K562 (cell line): Measurements from ENCODE around the gene RAB5B. TPM values are rescaled to one million over a fixed set of nuclear protein-coding genes. Genes with fewer than 3 reads are reported as not detected.

ENCODE experiments used
- CC2D1A ChIP-seq: fragments of 450-650 bp; IDR thresholded peaks from 2 replicates; pipeline ENCODE4 v1.6.1; 2017; ENCODE audit warnings: mild to moderate bottlenecking
- HOXB6 ChIP-seq: fragments of 250-450 bp; sonication (Bioruptor Pico); IDR thresholded peaks from 2 replicates; pipeline ENCODE4 v1.5.1; 2022; ENCODE audit warnings: mild to moderate bottlenecking, borderline replicate concordance
- MCM7 ChIP-seq, 2 experiments: fragments of 450-650 bp; IDR thresholded peaks; 2 replicates each; pipeline ENCODE4 v1.6.1; 2016 to 2018
- NR2C1 ChIP-seq, 2 experiments: fragments of 450-650 bp; IDR thresholded peaks; 2 replicates each; pipeline ENCODE4 v1.6.1; 2017; ENCODE audit warnings: mild to moderate bottlenecking in 2 of 2, antibody characterized with exemption in 1 of 2, inconsistent platforms in 1 of 2, missing compliant biosample characterization in 1 of 2, missing genetic modification characterization in 1 of 2
- RBM22 ChIP-seq: fragments of 200-400 bp; formaldehyde crosslinking; IDR thresholded peaks from 2 replicates; pipeline ENCODE4 v1.6.1; 2018; ENCODE audit warnings: low read length, low read depth; ENCODE audit not compliant: poor library complexity, severe bottlenecking
- RFX1 ChIP-seq: fragments of 450-650 bp; IDR thresholded peaks from 2 replicates; pipeline ENCODE4 v1.6.1; 2016; ENCODE audit warnings: mild to moderate bottlenecking, moderate library complexity
- SAFB2 ChIP-seq: fragments of 200-400 bp; formaldehyde crosslinking; IDR thresholded peaks from 2 replicates; pipeline ENCODE4 v1.6.1; 2018; ENCODE audit warnings: borderline replicate concordance, low read length, low read depth, moderate library complexity; ENCODE audit not compliant: severe bottlenecking
- XRCC4 ChIP-seq: IDR thresholded peaks from one replicate; pipeline ENCODE4 v1.6.1; 2011; ENCODE audit not compliant: insufficient read depth, insufficient read length; ENCODE audit errors: extremely low read depth
- ZNF23 ChIP-seq: fragments of 250-450 bp; sonication (Bioruptor Pico); IDR thresholded peaks from 2 replicates; pipeline ENCODE4 v1.4.0; 2020; ENCODE audit warnings: mild to moderate bottlenecking
- polyA plus RNA-seq, 8 experiments: library from polyadenylated mRNA; depleted of rRNA in 4 of 8; stranded (reverse) in 5 of 8; unstranded in 3 of 8; fragments of >200 nt; fragmentation: Nextera tagmentation in 2 of 8; fragmentation: Illumina TruSeq in 1 of 8; extraction: Ambion mirVana in 2 of 8; extraction: Trizol in 1 of 8; gene quantifications; 2 replicates each; pipeline versions ENCODE4 v1.2.1 to v1.2.3, GENCODE V29; 2011 to 2014; ENCODE audit warnings: inconsistent platforms in 1 of 8, missing spikeins in 1 of 8
- total RNA-seq, 7 experiments: library from RNA; depleted of rRNA in 6 of 7; stranded (reverse); fragments of >200 nt in 6 of 7; fragmentation: Illumina TruSeq in 2 of 7; extraction: Trizol in 2 of 7; gene quantifications; 2 replicates each; pipeline versions ENCODE4 v1.2.1 to v1.2.3, GENCODE V29; 2011 to 2021; ENCODE audit warnings: low replicate concordance in 1 of 7
- TF ChIP-seq, protein P1 (sequence below): fragments of 250-450 bp; sonication (Bioruptor Pico); IDR thresholded peaks from 2 replicates; pipeline ENCODE4 v1.8.0; 2022; ENCODE audit warnings: inconsistent platforms
- TF ChIP-seq, protein P2 (sequence below), 2 experiments: fragments of 200-800 bp in 1 of 2; sonication (Bioruptor generic) in 1 of 2; sonication (generic) in 1 of 2; formaldehyde crosslinking in 1 of 2; IDR thresholded peaks in 1 of 2; conservative IDR thresholded peaks in 1 of 2; 2 replicates each; pipeline versions ENCODE4 v1.5.0 to v1.6.1; 2016 to 2020; ENCODE audit warnings: missing compliant biosample characterization in 1 of 2, missing genetic modification characterization in 1 of 2, missing genetic modification reagents in 1 of 2
- TF ChIP-seq, protein P3 (sequence below): fragments of 450-650 bp; IDR thresholded peaks from 2 replicates; pipeline ENCODE4 v1.6.1; 2016; ENCODE audit warnings: missing biosample characterization, missing genetic modification characterization
- TF ChIP-seq, protein P4 (sequence below): fragments of 250-450 bp; sonication (Bioruptor Pico); IDR thresholded peaks from 2 replicates; pipeline ENCODE4 v1.4.0; 2020; ENCODE audit warnings: borderline replicate concordance
- TF ChIP-seq, protein P5 (sequence below): fragments of 250-450 bp; sonication (Bioruptor Pico); IDR thresholded peaks from 2 replicates; pipeline ENCODE4 v1.6.1; 2021; ENCODE audit warnings: mild to moderate bottlenecking
- TF ChIP-seq, protein P6 (sequence below): fragments of 450-650 bp; conservative IDR thresholded peaks from 2 replicates; pipeline ENCODE4 v1.6.1; 2016; ENCODE audit warnings: missing genetic modification characterization, low read depth, mild to moderate bottlenecking, missing compliant biosample characterization, moderate library complexity
- TF ChIP-seq, protein P7 (sequence below): sonication (generic); formaldehyde crosslinking; IDR thresholded peaks from 2 replicates; pipeline ENCODE4 v1.8.0; 2022; ENCODE audit warnings: mild to moderate bottlenecking, missing genetic modification reagents, borderline replicate concordance

Gene RAB5B
- total and polyA plus RNA-seq, 9 of the 15 experiments (the other 6 are each of a cell fraction or from before 2014, with no cell fraction given), result 6.8 to 73.8 (median 25.2) TPM

DNA sequence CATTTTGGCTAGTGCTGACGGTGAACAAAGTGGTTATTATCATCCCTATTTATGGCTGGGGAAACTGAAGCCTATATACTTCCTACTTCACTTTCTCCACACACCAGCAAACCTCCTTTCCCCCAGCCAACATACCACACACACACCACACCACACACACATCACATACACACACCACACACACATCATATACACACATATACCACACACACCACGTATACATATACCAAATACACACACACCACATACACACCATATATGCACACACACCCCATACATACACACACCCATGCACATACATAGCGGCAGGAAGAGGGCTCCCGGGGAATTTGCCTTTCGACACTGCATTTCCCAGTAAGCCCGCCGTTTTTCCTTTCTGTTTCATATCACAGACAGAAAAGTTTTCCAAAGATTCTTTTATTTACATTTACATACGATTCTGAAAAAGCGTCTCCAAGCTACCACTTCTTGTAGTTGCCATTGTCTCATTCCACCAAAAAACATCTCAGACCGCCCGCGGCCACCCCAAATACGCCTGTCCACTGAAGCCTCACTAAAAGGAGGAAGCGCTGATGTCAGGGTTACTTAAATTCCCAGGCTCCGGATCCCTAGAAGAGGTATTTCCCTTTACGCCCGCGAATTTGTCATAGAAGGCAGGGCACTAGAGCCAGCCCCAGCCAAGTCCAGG lies 823 bp upstream of the RAB5B start (continued):
- TF ChIP-seq, protein P1, sequence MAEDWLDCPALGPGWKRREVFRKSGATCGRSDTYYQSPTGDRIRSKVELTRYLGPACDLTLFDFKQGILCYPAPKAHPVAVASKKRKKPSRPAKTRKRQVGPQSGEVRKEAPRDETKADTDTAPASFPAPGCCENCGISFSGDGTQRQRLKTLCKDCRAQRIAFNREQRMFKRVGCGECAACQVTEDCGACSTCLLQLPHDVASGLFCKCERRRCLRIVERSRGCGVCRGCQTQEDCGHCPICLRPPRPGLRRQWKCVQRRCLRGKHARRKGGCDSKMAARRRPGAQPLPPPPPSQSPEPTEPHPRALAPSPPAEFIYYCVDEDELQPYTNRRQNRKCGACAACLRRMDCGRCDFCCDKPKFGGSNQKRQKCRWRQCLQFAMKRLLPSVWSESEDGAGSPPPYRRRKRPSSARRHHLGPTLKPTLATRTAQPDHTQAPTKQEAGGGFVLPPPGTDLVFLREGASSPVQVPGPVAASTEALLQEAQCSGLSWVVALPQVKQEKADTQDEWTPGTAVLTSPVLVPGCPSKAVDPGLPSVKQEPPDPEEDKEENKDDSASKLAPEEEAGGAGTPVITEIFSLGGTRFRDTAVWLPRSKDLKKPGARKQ (CRISPR knock-in tag), result no peak
- TF ChIP-seq RFX1, result no peak
- no peak for TF ChIP-seq XRCC4
- TF ChIP-seq, protein P2, sequence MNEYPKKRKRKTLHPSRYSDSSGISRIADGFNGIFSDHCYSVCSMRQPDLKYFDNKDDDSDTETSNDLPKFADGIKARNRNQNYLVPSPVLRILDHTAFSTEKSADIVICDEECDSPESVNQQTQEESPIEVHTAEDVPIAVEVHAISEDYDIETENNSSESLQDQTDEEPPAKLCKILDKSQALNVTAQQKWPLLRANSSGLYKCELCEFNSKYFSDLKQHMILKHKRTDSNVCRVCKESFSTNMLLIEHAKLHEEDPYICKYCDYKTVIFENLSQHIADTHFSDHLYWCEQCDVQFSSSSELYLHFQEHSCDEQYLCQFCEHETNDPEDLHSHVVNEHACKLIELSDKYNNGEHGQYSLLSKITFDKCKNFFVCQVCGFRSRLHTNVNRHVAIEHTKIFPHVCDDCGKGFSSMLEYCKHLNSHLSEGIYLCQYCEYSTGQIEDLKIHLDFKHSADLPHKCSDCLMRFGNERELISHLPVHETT (CRISPR knock-in tag; conservative IDR thresholded peaks at IDR 0.05 in 1 of 2, IDR thresholded peaks at IDR 0.05 in 1 of 2), result no peak
- no peak; the same call in 1 of the 2 replicates for TF ChIP-seq CC2D1A
- TF ChIP-seq HOXB6 (CRISPR knock-in tag), result no peak
- TF ChIP-seq SAFB2, result no peak
- no peak for TF ChIP-seq MCM7 (IDR thresholded peaks at IDR 0.05)
- TF ChIP-seq RBM22, result no peak
- TF ChIP-seq, protein P3, sequence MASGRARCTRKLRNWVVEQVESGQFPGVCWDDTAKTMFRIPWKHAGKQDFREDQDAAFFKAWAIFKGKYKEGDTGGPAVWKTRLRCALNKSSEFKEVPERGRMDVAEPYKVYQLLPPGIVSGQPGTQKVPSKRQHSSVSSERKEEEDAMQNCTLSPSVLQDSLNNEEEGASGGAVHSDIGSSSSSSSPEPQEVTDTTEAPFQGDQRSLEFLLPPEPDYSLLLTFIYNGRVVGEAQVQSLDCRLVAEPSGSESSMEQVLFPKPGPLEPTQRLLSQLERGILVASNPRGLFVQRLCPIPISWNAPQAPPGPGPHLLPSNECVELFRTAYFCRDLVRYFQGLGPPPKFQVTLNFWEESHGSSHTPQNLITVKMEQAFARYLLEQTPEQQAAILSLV (tag), result 0 out of 2 replicates have a peak, but pooled peaks have one; percentile 29
- TF ChIP-seq, protein P4, sequence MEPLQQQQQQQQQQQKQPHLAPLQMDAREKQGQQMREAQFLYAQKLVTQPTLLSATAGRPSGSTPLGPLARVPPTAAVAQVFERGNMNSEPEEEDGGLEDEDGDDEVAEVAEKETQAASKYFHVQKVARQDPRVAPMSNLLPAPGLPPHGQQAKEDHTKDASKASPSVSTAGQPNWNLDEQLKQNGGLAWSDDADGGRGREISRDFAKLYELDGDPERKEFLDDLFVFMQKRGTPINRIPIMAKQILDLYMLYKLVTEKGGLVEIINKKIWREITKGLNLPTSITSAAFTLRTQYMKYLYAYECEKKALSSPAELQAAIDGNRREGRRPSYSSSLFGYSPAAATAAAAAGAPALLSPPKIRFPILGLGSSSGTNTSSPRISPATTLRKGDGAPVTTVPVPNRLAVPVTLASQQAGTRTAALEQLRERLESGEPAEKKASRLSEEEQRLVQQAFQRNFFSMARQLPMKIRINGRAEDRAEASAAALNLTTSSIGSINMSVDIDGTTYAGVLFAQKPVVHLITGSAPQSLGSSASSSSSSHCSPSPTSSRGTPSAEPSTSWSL (CRISPR knock-in tag), result no peak
- TF ChIP-seq, protein P5, sequence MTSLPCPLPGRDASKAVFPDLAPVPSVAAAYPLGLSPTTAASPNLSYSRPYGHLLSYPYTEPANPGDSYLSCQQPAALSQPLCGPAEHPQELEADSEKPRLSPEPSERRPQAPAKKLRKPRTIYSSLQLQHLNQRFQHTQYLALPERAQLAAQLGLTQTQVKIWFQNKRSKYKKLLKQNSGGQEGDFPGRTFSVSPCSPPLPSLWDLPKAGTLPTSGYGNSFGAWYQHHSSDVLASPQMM (CRISPR knock-in tag), result no peak
- no peak for TF ChIP-seq ZNF23 (CRISPR knock-in tag)
- TF ChIP-seq, protein P6, sequence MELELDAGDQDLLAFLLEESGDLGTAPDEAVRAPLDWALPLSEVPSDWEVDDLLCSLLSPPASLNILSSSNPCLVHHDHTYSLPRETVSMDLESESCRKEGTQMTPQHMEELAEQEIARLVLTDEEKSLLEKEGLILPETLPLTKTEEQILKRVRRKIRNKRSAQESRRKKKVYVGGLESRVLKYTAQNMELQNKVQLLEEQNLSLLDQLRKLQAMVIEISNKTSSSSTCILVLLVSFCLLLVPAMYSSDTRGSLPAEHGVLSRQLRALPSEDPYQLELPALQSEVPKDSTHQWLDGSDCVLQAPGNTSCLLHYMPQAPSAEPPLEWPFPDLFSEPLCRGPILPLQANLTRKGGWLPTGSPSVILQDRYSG (tag), result no peak
- TF ChIP-seq NR2C1 (IDR thresholded peaks at IDR 0.05), result peak; percentile 45; the same call in 1 of the 2 replicates
- no peak for TF ChIP-seq NR2C1 (tag; IDR thresholded peaks at IDR 0.05)
- TF ChIP-seq, protein P7, sequence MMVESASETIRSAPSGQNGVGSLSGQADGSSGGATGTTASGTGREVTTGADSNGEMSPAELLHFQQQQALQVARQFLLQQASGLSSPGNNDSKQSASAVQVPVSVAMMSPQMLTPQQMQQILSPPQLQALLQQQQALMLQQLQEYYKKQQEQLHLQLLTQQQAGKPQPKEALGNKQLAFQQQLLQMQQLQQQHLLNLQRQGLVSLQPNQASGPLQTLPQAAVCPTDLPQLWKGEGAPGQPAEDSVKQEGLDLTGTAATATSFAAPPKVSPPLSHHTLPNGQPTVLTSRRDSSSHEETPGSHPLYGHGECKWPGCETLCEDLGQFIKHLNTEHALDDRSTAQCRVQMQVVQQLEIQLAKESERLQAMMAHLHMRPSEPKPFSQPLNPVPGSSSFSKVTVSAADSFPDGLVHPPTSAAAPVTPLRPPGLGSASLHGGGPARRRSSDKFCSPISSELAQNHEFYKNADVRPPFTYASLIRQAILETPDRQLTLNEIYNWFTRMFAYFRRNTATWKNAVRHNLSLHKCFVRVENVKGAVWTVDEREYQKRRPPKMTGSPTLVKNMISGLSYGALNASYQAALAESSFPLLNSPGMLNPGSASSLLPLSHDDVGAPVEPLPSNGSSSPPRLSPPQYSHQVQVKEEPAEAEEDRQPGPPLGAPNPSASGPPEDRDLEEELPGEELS (CRISPR knock-in tag), result no peak
